HG03521 (cell line): Measurements from ENCODE around the gene RNF144A.

Experiments
- ATAC-seq: cut with Tn5 transposase; IDR thresholded peaks from one replicate; pipeline ENCODE4 v1.9.1; 2021; ENCODE audit warnings: mild to moderate bottlenecking, moderate library complexity; ENCODE audit not compliant: unreplicated experiment

Gene RNF144A

DNA sequence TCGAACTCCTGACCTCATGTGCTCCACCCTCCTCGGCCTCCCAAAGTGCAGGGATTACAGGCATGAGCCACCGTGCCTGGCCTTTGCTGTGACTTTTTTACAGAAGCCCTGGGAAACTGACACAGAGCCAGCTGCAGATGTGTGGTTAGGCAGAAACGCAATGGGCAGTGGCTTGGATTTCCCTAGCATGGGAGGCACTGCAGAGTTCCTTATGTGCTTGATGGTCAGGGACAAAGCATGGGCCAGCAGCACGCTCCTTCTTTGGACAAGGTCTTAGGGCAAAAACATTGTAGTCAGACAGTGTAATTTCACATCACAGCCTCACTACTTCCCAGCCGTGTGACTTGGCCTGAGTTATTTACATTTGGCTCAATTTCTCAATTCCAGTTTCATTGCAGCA lies 153.9 kb downstream of the RNF144A start:
- ATAC-seq: no peak

DNA sequence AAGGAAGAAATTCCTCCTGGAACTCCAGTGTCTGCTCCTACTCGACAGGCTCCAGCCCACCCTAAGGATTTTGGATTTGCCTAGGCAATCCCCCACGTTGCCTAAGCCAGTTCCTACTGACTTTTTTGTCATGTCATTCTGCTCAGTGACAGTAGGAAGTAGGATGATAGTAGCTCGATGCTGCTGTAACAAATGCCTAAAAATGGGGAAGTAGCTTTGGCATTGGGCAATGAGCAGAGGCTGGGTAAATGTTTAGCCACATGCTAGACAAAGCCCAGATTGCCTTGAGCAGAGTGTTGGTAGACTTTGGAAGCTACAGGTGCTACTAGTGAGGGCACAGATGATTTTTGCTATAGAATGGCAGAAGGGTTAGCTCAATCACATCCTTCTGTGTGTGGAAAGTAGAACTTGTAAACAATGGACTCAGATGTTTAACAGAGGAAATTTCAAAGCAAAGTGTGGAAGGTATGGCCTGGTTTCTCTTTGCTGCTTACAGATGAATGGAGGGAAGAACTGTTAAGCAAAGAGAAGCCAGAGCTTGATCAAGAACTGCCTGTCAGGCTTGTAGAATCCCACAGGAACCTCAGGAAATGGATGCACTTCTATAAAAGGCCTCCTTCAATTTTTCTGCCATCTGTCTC lies 154.8 kb downstream of the RNF144A start:
- ATAC-seq: no peak

DNA sequence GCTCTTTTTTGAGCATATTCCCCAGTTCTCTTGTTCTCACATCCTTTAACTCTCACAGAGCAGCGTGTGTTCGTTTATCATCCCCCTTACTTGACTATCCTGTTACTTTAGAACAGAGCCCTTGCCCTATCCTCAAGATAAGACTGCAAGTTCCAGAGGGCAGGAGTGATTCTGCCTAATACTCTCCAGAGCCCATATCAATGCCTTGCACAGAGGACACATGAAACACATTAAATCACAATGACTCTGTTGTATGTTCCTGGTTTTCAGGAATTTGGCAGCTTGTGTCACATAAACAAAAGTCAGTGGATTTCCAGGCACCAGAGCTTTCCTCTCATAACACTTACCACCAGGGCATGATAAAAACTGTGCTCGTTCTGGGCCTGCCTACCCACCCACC lies 156.7 kb downstream of the RNF144A start:
- no peak for ATAC-seq

DNA sequence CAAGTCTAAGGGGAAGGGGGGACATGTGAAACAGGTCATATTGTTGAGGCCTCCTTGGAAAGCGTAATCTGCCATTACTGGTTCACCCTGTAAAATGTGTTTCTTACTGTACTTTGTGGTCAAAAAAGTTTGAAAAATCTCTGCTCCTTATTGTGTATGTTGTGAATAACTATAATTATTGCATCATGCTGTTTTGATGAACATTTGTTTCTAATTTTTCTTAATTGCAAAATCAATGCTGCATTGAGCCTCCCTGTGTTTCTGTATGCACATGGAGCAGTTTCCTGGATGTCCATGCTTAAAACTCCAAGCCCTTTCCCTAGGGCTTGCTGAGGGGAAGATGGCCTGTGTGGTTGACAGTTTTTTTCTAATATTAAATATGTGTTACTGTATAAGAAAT lies 158.6 kb downstream of the RNF144A start:
- no peak for ATAC-seq

DNA sequence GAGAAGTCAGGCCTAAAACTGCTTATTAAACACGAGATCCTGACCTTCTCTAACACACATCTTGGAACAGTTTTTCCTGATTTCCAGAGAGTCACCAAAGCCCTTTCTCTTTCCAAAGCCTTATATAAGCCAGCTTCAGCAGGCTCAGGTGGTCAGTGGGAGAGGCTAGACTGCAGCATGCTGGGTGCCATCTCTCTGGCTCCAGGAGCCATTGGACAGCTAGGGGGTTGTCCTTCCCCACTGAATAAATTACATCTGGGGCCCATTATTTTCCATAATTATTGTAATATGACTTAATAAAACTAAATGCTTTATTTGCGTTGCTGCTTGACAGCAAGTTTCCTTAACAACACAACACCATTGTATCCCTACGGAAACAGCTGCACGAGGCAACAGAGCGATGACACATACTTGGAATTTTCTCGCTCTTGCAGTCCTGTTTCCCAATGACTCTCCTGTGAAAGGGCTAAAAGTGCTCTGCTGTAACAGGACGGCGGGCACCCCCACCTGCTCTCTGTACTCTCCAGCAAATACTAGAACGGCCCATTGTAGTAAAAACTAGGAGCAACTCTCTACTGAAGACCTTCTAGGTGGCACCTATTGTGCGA lies 160.6 kb downstream of the RNF144A start:
- ATAC-seq: no peak

DNA sequence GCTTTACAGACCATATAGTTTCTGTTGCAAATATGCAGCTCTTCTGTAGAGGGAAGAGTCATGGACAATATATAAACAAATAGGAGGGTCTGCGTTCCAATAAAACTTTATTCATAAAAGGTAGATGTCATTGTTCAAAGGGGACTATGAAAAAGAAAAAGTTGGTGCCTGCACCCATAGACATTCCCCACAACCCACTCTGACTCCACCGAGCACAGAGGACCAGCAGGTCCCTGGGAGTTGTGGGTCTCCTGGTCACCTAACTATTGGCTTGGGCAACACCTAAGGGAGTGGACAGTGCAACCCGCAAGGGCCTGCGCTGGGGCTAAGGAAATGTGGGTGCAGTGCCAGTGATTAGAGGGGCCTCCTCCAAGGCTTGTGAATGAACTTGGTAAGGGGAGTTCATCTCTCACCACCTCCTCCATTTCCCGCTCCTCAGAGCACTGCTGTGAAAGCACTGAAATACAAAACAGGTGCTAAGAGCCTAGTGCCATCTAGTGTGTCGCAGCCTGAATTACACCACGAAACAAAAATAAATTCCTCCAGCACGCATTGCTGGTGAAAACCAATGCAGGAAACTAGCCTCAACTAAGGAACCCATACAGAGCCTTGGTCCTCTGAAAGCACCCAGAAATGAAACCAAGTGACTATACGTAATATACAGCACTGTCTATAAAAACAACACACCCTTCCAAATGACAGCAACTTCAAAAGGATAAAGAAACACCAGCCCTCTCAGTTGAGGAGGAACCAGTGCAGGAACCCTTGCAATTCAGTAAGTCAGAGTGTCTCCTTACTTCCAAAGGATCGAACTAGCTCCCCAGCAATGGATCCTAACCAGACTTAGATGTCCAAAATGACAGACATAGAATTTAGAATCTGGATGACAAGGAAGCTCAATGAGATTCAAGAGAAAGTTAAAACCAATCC lies 166.6 kb downstream of the RNF144A start:
- ATAC-seq: no peak

DNA sequence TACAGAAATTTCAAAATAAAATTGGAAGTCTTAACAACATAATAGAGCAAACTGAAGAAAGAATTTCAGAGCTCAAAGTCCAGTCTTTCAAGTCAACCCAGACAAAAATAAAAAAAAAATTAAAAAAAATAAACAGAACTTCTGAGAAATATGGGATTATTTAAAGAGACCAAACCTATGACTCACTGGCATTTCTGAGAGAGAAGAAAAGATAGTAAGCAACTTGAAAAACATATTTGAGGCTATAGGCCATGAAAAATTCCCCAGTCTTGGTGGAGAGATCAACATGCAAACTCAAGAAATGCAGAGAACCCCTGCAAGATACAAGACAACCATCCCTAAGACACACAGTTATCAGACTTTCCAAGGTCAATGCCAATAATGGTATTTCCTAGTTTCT lies 167.4 kb downstream of the RNF144A start:
- no peak for ATAC-seq

DNA sequence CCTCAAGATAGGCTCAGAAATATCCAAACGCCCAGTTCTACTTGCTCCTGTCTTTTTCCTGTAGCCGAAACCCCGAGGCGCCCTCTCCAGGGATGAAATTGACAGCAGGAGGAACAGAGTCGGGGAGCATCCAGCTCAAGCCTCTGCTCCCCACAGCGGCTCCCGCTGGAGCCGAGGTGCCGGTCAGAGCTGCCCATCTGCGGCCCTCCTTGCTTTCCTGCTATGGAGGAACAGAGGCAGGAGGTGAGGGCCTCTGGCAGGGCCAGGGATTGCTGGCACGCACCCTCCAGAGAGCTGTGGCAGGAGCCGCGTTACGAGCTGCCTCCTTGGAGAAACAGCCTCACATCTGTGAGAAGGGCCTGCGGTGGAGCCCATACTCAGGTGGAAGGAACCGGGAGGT lies 172.1 kb downstream of the RNF144A start:
- no peak for ATAC-seq

DNA sequence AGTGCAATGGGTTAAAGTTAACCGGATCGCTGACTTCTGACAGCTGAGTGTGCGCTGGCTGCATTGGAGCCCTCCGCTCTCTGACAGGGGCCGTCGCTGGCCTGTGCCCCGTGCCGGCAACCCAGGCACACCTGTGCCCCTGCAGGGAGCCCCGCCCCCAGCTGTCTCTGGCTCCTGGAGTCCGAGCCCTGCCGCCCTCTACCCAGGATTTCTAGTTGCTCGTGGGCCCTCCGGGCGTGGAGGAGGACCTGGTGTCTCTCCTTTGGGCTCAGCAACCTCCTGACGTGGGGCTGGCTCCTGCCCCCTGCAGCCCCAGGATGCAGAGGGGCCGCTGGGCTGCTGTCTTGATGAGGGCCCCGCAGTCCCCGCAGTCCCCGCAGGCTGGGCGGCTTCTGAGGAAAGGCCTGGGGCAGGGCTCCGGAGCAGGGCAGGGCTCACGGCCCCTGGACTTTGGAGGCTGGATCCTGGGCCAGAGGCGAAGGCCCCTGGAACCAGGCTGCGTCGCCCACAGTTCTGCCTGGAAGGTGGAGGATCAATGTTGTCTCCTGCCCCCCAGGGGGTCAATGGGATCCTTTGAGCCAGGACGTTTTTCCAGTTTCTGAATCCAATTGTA lies 172.8 kb downstream of the RNF144A start:
- no peak for ATAC-seq

DNA sequence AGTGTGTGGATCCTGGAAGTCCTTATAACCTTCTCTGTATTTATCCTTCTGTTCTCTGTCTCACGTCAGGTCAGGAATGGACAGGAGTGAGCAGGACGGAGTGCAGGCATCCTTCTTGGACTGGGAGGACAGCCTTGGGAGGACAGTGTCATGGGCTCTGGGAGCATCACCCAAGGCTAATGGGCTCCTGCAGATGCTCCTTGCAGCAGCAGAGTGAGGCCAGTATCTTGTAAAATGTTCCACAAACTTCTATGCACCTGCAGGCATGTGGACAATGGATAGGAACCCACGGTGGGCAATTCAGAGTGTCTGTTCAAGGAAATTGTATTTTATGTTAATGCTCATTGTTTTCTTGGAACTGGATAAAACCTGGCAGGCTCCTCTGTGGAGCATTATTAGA lies 176.2 kb downstream of the RNF144A start:
- no peak for ATAC-seq
